ENCODE results near the gene SH3D19. TPM values are rescaled to one million over a fixed set of nuclear protein-coding genes. Genes with fewer than 3 reads are reported as not detected.

Gene SH3D19
- total RNA-seq, 3 donors from 2014 or later, result 97.5 to 140 (median 102) TPM

DNA sequence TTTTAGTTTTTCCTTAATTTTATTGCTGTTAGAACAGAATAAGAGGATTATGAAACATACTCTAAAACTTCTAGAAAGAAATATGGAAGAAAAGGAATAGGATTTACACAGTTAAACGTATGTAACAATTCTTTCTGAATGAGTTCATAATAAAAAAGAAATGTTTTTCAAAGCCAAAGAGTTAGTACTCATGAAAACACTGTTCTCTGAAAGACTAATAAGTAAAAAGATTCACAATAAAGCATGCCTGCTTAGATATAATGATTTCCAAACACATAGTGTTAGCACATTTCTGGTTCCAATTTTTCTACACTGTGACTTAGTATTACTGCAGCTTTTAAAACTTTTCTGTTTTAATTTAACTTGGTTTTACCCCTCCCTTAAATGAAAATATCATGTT lies 98.2 kb downstream of the SH3D19 start:
- DNase-seq (no peak), ATAC-seq (no peak)
- intact Hi-C loops (cut with DNase I, micrococcal nuclease), result no loop called here
- Histone ChIP-seq H3K36me3 (ENCODE audit: low read depth) (no peaks in the 10 kb centered on the region), H3K4me3 (no peak overlapping the region), H3K4me1 (ENCODE audit: low read depth) (peaks cover 5% of the 10 kb centered on the region), H3K9me3 (no peaks in the 10 kb centered on the region)
- no peak for TF ChIP-seq CTCF (IDR thresholded peaks at IDR 0.05)

- no peak for DNase-seq
- H3K4me3 ChIP-seq, result no peak overlapping the region
Observed at GRCh38 chr4:151226004-151226932, 99.1 kb downstream of the SH3D19 start.

DNA sequence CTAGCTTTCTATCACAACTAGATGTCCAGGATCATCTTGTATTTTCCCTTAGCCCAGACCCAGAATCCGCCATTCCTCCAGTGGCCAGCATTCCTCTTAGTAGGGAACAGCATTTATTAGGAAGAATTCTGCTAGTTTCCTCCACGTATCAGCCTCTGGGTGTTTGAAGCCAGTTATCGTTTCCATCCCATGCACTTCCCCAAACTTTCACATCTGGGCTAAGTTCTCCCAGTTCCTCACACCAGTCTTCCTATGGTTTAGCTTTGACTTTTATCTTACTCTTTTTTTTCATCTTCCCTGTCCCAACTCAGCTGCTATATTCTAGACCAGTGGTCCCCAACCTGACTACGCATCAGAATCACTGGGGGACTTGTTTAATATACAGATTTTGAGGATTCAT lies 101.9 kb downstream of the SH3D19 start:
- no peak for DNase-seq
- intact Hi-C loops (cut with DNase I, micrococcal nuclease), result no loop called here
- Histone ChIP-seq H3K9me3 (no peaks in the 10 kb centered on the region), H3K36me3 (ENCODE audit: low read depth) (no peaks in the 10 kb centered on the region), H3K4me1 (ENCODE audit: low read depth) (peaks cover 5% of the 10 kb centered on the region), H3K4me3 (no peak overlapping the region)
- no peak for TF ChIP-seq CTCF (IDR thresholded peaks at IDR 0.05)
- no peak for ATAC-seq

More at GRCh38 chr4:151226004-151226932, 99.1 kb downstream of the SH3D19 start:
- no peak for TF ChIP-seq CTCF (IDR thresholded peaks at IDR 0.05)
- Histone ChIP-seq H3K9me3 (no peaks in the 10 kb centered on the region), H3K36me3 (ENCODE audit: low read depth) (no peaks in the 10 kb centered on the region), H3K4me1 (ENCODE audit: low read depth) (peaks cover 5% of the 10 kb centered on the region)
- intact Hi-C loops (cut with DNase I, micrococcal nuclease), result no loop called here
- ATAC-seq, result peak; percentile 43

DNA sequence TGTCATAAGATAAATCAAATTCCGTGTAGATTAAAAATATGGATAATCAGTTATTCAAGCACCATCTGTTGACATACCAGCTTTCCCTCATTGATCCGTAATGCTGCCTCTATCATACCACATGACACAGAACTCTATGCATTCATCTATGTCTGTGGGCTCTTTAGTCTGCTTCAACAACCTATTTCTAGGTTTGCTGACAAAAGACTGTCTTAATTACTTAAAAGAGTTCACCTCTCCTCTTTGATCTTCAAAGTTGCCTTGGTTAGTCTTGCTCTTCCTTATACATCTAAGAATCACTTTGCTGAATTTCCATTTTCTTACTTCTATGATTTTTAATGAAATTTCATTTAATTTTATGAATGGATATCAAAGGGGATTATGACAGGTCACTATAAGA lies 105.5 kb downstream of the SH3D19 start:
- no peak for TF ChIP-seq CTCF (IDR thresholded peaks at IDR 0.05)
- H3K4me3 ChIP-seq, result no peak overlapping the region
- DNase-seq, result no peak
- H3K4me1 ChIP-seq (ENCODE audit: low read depth), result no peaks in the 10 kb centered on the region
- H3K9me3 ChIP-seq, result no peaks in the 10 kb centered on the region
- ATAC-seq, result no peak
- intact Hi-C loops (cut with DNase I, micrococcal nuclease), result no loop called here
- H3K36me3 ChIP-seq (ENCODE audit: low read depth), result no peaks in the 10 kb centered on the region

GRCh38 chr4:151219091-151219490 lies 106.3 kb downstream of the SH3D19 start:
- H3K4me3 ChIP-seq, result no peak overlapping the region
- H3K36me3 ChIP-seq (ENCODE audit: low read depth), result no peaks in the 10 kb centered on the region
- no peaks in the 10 kb centered on the region for H3K4me1 ChIP-seq (ENCODE audit: low read depth)
- no peaks in the 10 kb centered on the region for H3K9me3 ChIP-seq
- no peak for DNase-seq
- TF ChIP-seq CTCF (IDR thresholded peaks at IDR 0.05), result no peak
- intact Hi-C loops (cut with DNase I, micrococcal nuclease), result no loop called here
- ATAC-seq, result no peak
